Muscle of leg (tissue), 11 donors: ENCODE data around the gene FGD4. TPM values are rescaled to one million over a fixed set of nuclear protein-coding genes. Genes with fewer than 3 reads are reported as not detected.
"Not testable (repeated sequence)": the region's sequence is repeated elsewhere in the genome, so short reads cannot be mapped to it uniquely, and the experiment has no call there.

Source experiments
- DNase-seq: peaks from one replicate; pipeline ENCODE4 v3.0.0; 2013
- H3K27ac ChIP-seq: one replicate; pipeline ENCODE4 v1.5.1; 2013; ENCODE audit warnings: mild to moderate bottlenecking, low read length, control low read depth
- H3K27me3 ChIP-seq: one replicate; pipeline ENCODE4 v1.6.1; 2013; ENCODE audit warnings: low read length; ENCODE audit not compliant: control insufficient read depth, insufficient read depth
- H3K36me3 ChIP-seq: one replicate; pipeline ENCODE4 v1.6.1; 2013; ENCODE audit warnings: low read length; ENCODE audit not compliant: control insufficient read depth, insufficient read depth
- H3K4me1 ChIP-seq: one replicate; pipeline ENCODE4 v1.6.1; 2013; ENCODE audit warnings: low read length; ENCODE audit not compliant: control insufficient read depth, insufficient read depth
- H3K4me3 ChIP-seq: one replicate; pipeline ENCODE4 v1.5.1; 2013; ENCODE audit warnings: low read length, control low read depth
- H3K9me3 ChIP-seq: replicated peaks from 2 replicates; pipeline ENCODE4 v1.6.1; 2013; ENCODE audit warnings: low read depth, low read length; ENCODE audit not compliant: control insufficient read depth
- WGBS: methylation state at CpG from one replicate; pipeline ENCODE4 v1.1.5; 2013; ENCODE audit warnings: missing lambda C conversion rate; ENCODE audit not compliant: insufficient coverage; 5-methylcytosine and 5-hydroxymethylcytosine counted together
- polyA plus RNA-seq, 8 donors: library from polyadenylated mRNA; unstranded; fragments of 120-200 nt; gene quantifications; one replicate each; pipeline versions ENCODE4 v1.2.1 to v1.2.3, GENCODE V29; 2013; ENCODE audit warnings: inconsistent platforms in 1 of 8, low replicate concordance in 1 of 8; ENCODE audit not compliant: insufficient read length in 8 of 8, insufficient read depth in 1 of 8
- total RNA-seq: library from RNA; stranded (reverse); fragments of 120-200 nt; gene quantifications from one replicate; pipeline ENCODE4 v1.2.4, GENCODE V29; 2013

Gene FGD4
- total and polyA plus RNA-seq, 9 donors, result 12.9 to 35.4 (median 17.1) TPM

- Histone ChIP-seq H3K4me1 (peaks cover 14% of the 10 kb centered on the region), H3K9me3 (no peaks in the 10 kb centered on the region), H3K36me3 (no peaks in the 10 kb centered on the region), H3K4me3 (peak overlapping the region; percentile 53), H3K27ac (peak overlapping the region; percentile 88), H3K27me3 (no peaks in the 10 kb centered on the region)
- no CpG with 5 or more reads among the region's 3 CpGs for WGBS
- DNase-seq, result no peak
These were observed 103.5 kb downstream of the FGD4 start for GRCh38 chr12:32502693-32503502.

DNA sequence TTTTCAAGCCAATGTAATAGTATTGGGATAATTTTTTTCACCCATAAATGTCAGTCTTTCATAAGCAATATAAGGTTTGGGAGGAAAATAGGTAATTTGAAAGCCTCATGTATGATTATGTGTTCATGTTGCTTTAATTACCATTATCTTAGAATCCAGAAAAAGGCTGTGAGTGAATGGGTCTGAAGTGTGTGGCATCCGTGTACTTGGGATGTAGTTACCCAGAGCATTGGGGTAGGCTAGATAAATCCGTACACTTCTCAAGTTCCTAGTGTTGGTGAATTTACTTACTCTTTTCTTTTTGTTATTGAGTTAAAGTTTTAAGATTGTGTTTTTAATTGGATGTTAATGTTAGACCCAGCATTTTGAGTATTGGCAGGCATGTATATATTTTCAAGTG, 104.4 kb downstream of the FGD4 start:
- Histone ChIP-seq H3K4me1 (peaks cover 16% of the 10 kb centered on the region), H3K27me3 (no peaks in the 10 kb centered on the region), H3K27ac (peak overlapping the region; percentile 2), H3K9me3 (no peaks in the 10 kb centered on the region), H3K36me3 (no peaks in the 10 kb centered on the region), H3K4me3 (peak overlapping the region; percentile 53)
- no CpG with 5 or more reads among the region's 2 CpGs for WGBS
- no peak for DNase-seq

- Histone ChIP-seq H3K36me3 (no peaks in the 10 kb centered on the region), H3K27ac (peak overlapping the region; percentile 29), H3K4me1 (peaks cover 16% of the 10 kb centered on the region), H3K9me3 (no peaks in the 10 kb centered on the region), H3K27me3 (no peaks in the 10 kb centered on the region), H3K4me3 (peak overlapping the region; percentile 53)
- no CpG with 5 or more reads among the region's 3 CpGs for WGBS
- DNase-seq, result no peak
These were observed 105.2 kb downstream of the FGD4 start for GRCh38 chr12:32504591-32504990.

DNA sequence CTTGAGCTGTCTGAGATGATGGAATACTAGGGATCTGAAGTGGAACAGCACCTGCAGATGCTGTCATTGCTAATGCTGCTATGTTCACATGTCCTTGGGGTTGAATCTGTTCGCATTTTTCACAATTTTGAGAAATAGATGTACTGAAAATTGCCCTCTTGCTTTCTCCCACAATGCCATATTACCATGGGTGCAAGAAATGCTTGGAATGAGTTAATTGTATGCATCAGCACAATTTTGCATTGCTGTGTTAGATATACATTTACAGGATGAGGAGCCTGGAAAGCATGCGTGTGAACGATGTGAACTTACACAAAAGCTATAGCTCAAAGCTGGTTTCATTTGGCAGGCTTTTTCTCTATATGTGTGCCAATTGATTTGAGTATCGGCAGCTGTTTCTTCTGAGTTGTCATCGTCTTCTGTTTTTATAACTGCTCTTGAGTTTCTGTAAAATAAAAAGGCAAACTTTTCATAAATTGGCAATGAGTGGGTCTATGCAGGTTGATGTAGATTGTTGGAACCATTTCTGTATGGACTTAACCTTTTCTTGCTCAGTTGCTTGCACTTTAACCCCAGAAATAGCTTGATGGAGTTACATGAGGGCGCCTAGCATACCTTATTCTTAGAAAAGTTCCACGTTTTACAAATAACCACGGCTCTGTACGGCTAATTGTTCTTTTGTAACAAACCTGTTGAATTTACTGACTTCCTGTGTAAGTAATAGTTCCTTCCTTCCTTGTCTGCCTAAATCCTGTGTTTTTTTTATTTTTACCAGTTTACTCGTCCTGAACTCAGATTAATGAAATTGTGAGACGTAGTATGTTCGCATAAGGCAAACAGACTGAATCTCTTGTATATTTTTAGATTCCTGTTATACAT, 105.9 kb downstream of the FGD4 start:
- Histone ChIP-seq H3K4me3 (peak overlapping the region; percentile 53), H3K4me1 (peaks cover 16% of the 10 kb centered on the region)

GRCh38 chr12:32507096-32507941, 108.0 kb downstream of the FGD4 start:
- not testable (repeated sequence) for H3K4me3 ChIP-seq, DNase-seq, H3K9me3 ChIP-seq, H3K27me3 ChIP-seq, H3K27ac ChIP-seq, H3K36me3 ChIP-seq
- WGBS, result 82% methylated on average over 3 of the region's 8 CpGs
- H3K4me1 ChIP-seq, result peaks cover 13% of the 10 kb centered on the region

More for the DNA sequence above, 105.9 kb downstream of the FGD4 start:
- no peaks in the 10 kb centered on the region for H3K27me3 ChIP-seq
- DNase-seq, result peak; percentile 42
- no peaks in the 10 kb centered on the region for H3K9me3 ChIP-seq
- no peaks in the 10 kb centered on the region for H3K36me3 ChIP-seq
- 25% methylated on average over 2 of the region's 12 CpGs for WGBS
- H3K27ac ChIP-seq, result peak overlapping the region; percentile 29

- WGBS, result 13% methylated on average over 3 of the region's 3 CpGs
These were observed 108.6 kb downstream of the FGD4 start for GRCh38 chr12:32507942-32508320.

DNA sequence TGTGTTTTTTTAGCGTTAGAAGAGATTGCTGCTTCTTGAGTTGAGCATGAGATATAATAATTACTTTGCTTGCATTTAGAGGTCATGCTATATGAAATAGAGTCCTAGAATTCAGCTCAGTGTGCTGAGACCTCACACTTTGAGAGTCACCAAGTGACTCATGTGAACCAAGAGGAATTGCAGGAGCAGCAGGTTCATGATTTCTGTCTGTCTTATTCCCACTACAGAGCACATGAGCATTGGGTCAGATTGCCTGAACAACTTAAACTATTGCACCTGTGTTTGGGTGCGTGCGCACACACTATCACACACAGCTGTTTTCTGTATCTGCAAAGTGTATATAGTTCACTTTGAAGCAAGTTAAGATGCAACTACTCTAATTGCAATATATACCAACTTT, 109.3 kb downstream of the FGD4 start:
- Histone ChIP-seq H3K9me3 (no peaks in the 10 kb centered on the region), H3K27me3 (no peaks in the 10 kb centered on the region), H3K4me1 (peaks cover 13% of the 10 kb centered on the region), H3K36me3 (no peaks in the 10 kb centered on the region), H3K27ac (no peak overlapping the region), H3K4me3 (no peak overlapping the region)
- no CpG with 5 or more reads among the region's 3 CpGs for WGBS
- DNase-seq, result no peak

More at GRCh38 chr12:32507942-32508320, 108.6 kb downstream of the FGD4 start:
- DNase-seq, result no peak
- H3K9me3 ChIP-seq, result no peaks in the 10 kb centered on the region
- no peak overlapping the region for H3K27ac ChIP-seq
- H3K27me3 ChIP-seq, result no peaks in the 10 kb centered on the region
- H3K36me3 ChIP-seq, result no peaks in the 10 kb centered on the region
- H3K4me3 ChIP-seq, result no peak overlapping the region
- H3K4me1 ChIP-seq, result peaks cover 13% of the 10 kb centered on the region

- Histone ChIP-seq H3K36me3 (no peaks in the 10 kb centered on the region), H3K4me1 (peaks cover 9% of the 10 kb centered on the region), H3K27me3 (no peaks in the 10 kb centered on the region), H3K9me3 (no peaks in the 10 kb centered on the region), H3K4me3 (no peak overlapping the region), H3K27ac (no peak overlapping the region)
- 67% methylated on average over 2 of the region's 2 CpGs for WGBS
- DNase-seq, result no peak
These were observed 110.2 kb downstream of the FGD4 start for GRCh38 chr12:32509328-32510091.

DNA sequence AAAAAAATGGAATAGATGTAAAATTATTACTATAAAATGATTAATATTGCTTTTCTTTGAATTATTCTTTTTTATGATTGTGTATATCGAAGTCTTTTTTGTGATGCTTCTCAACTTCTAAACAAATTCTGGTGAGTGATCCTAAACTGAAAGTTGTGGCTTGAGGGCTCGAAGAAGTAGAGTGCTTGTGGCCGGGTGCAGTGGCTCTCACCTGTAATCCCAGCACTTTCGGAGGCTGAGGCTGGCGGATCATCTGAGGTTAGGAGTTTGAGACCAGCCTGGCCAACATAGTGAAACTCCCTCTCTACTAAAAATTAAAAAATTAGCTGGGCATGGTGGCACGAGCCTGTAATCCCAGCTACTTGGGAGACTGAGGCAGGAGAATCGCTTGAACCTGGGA, 112.6 kb downstream of the FGD4 start:
- not testable (repeated sequence) for DNase-seq, H3K36me3 ChIP-seq, H3K4me1 ChIP-seq, H3K27me3 ChIP-seq, H3K9me3 ChIP-seq, H3K4me3 ChIP-seq, H3K27ac ChIP-seq
- WGBS, result 74% methylated on average over 2 of the region's 7 CpGs
